Fibroblast of pulmonary artery (primary cell): ENCODE measurements around the gene SLC38A11.
"Not testable (repeated sequence)": the region's sequence is repeated elsewhere in the genome, so short reads cannot be mapped to it uniquely, and the experiment has no call there.

Experiments
- DNase-seq: peaks from one replicate; pipeline ENCODE4 v3.0.0-alpha.2; 2010; ENCODE audit warnings: low read depth
- H3K4me3 ChIP-seq: replicated peaks from 2 replicates; pipeline ENCODE4 v1.5.1; 2011; ENCODE audit warnings: low read depth, mild to moderate bottlenecking, control low read depth, low read length, moderate library complexity
- TF ChIP-seq, protein P1 (sequence below): IDR thresholded peaks from 2 replicates; pipeline ENCODE4 v1.5.1; 2011; ENCODE audit warnings: mild to moderate bottlenecking, control low read depth, low read length, inconsistent platforms; ENCODE audit errors: missing control alignments

The SLC38A11 gene, protein sequence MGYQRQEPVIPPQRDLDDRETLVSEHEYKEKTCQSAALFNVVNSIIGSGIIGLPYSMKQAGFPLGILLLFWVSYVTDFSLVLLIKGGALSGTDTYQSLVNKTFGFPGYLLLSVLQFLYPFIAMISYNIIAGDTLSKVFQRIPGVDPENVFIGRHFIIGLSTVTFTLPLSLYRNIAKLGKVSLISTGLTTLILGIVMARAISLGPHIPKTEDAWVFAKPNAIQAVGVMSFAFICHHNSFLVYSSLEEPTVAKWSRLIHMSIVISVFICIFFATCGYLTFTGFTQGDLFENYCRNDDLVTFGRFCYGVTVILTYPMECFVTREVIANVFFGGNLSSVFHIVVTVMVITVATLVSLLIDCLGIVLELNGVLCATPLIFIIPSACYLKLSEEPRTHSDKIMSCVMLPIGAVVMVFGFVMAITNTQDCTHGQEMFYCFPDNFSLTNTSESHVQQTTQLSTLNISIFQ

DNA sequence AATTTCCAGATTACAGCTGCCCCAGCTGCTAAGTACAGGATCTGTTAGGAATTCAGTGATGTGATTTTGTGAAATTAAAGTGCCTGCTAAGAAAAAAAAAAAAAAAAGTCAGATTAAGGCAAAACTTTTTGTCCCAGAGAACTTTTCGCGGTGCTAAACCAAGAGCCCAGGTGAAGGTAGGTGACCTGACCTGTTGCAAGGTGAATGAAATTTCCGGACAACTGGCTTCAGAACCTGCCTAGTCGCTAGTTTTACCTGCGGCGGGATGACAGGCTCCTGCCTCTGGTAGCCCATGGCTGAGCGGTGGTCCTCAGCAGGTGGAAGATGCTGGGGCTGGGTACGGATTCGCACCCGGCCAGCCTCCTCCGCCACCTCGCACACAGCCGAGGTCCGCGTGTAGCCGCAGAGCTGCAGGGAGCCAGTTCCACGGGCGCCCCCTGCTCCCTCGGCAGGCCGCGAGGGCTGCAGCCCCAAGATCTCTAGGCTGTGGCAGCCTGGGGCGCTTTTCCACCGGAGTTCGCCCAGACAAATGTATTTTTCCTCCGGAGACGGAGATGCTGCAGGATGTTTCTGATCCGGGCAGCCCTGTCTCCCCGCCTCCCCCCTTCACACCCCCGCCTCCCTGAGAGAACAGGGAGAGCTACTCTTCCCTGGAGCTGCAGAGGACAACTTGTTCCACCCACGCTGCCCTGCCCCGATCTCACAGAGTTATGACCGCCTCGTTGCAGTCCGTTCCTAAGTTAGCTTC, at the start of gene SLC38A11:
Gene SLC38A11 (minus strand): TSS at position 572 of the 748 bp plus-strand sequence. CDS start 278 bp downstream, at position 294.
- H3K4me3 ChIP-seq = peak within 1 kb of the TSS; percentile 36
- TF ChIP-seq, protein P1, sequence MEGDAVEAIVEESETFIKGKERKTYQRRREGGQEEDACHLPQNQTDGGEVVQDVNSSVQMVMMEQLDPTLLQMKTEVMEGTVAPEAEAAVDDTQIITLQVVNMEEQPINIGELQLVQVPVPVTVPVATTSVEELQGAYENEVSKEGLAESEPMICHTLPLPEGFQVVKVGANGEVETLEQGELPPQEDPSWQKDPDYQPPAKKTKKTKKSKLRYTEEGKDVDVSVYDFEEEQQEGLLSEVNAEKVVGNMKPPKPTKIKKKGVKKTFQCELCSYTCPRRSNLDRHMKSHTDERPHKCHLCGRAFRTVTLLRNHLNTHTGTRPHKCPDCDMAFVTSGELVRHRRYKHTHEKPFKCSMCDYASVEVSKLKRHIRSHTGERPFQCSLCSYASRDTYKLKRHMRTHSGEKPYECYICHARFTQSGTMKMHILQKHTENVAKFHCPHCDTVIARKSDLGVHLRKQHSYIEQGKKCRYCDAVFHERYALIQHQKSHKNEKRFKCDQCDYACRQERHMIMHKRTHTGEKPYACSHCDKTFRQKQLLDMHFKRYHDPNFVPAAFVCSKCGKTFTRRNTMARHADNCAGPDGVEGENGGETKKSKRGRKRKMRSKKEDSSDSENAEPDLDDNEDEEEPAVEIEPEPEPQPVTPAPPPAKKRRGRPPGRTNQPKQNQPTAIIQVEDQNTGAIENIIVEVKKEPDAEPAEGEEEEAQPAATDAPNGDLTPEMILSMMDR = no peak

DNA sequence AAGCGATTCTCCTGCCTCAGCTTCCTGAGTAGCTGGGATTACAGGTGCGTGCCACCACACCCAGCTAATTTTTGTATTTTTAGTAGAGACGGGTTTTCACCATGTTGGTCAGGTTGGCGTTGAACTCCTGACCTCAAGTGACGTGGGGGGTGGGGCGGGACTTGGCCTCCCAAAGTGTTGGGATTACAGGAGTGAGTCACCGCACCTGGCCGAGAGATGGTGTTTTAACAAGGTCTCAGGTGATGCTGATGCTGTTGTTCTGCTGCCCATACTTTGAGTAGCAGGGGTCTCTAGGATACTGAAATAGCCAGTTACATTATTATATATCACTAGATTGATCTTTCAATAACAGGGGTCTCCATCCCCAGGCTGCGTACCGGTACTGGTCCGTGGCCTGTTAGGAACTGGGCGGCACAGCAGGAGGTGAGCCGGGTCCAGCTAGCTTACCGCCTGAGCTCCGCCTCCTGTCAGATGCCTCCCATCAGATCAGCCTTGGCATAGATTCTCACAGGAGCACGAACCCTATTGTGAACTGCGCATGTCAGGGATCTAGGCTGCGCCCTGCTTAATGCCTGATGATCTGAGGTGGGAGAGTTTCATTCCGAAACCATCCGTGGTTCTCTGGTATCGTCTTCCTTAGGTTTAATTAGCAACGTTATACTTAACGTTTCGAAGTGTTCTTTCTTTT, 48.3 kb upstream of the SLC38A11 start:
- DNase-seq = no peak
- H3K4me3 ChIP-seq = no peak overlapping the region
- TF ChIP-seq, protein P1 = no peak

More for the DNA sequence above, at the start of gene SLC38A11:
- peak; percentile 8 for DNase-seq

DNA sequence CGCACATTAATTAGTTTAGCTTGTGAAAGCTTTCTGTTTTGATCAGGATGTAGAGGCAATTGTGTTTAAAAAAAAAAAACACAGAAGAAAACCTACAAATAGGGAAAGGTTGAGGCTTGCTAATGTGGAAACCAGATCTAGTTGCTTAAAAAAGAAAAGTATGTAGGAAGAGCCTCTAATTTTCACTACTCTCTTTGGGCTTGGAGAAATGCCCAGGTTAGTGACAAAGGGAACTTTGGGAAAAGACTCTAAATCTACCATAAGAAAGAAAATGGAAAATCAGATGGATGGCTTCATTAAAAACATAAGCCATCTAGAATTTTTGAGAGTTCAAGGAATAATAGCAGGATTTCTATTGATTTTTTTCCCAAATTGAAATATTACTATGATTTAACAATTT, 47.3 kb upstream of the SLC38A11 start:
- H3K4me3 ChIP-seq = no peak overlapping the region
- TF ChIP-seq, protein P1 = no peak
- DNase-seq = no peak

DNA sequence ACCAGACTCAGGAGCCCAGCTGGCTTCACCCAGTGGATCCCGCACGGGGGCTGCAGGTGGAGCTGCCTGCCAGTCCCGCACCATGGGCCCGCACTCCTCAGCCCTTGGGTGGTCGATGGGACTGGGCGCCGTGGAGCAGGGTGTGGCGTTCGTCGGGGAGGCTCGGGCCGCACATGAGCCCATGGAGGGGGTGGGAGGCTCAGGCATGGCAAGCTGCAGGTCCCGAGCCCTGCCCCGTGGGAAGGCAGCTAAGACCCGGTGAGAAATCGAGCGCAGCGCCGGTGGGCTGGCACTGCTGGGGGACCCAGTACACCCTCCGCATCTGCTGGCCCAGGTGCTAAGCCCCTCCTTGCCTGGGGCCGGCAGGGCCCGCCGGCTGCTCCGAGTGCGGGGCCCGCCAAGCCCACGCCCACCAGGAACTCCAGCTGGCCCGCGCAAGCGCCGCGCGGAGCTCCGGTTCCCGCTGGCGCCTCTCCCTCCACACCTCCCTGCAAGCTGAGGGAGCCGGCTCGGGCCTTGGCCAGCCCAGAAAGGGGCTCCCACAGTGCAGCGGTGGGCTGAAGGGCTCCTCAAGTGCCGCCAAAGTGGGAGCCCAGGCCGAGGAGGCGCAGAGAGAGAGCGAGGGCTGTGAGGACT, 39.5 kb upstream of the SLC38A11 start:
- not testable (repeated sequence) for DNase-seq, H3K4me3 ChIP-seq

DNA sequence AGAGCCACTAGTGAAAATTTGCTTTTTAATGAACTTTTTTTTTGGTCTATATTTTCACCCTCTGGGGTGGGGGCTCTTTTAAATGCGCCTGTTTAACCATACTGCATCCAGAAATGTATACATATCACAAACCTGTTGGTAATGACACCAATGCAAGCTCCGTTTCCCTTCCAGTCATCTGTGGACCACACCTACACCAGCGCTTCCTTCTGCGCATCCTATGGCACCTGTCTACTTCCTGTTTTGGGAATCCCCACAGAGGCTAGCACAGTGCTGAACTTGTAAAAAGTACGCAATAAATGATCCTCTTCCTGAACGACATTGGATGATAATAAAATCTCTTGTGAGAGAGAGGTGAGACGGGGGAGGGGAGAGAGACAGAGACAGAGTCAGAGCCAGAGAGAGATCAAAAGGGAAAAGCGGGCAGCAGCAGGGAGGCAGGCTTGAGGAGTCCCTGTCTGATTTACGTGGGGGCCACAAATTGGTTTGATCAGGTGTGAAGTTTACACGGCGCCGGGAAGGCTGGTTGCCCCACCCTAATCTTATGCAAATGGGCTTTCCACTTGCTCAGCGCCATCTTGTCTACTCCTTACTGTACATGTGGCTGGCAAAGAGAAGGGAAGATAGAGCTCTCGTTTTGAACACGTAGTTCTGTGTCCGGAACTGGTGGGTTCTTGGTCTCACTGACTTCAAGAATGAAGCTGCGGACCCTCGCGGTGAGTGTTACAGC, 38.1 kb upstream of the SLC38A11 start:
- TF ChIP-seq, protein P1 = no peak
- DNase-seq = no peak
- no peak overlapping the region for H3K4me3 ChIP-seq

DNA sequence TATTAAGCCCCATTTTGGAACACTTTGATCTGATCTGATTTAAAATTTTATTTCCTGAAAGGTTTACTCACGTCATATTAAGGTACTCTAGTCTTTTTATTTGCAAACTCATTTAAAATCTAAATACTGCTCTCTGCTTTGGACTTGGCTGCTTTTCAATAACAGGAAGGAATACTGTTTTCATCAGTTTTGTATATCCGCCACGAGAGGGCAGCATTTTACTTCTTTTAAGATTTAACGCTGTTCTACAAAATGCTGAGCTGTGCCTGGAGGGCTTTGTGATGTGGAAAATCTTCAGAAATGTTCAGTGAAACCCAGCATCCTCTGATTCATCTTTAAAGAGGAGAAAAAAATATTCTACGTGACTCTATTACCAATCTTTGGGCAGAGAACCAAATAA, 37.5 kb upstream of the SLC38A11 start:
- TF ChIP-seq, protein P1 = peak; percentile 49
- DNase-seq = peak; percentile 85
- no peak overlapping the region for H3K4me3 ChIP-seq

DNA sequence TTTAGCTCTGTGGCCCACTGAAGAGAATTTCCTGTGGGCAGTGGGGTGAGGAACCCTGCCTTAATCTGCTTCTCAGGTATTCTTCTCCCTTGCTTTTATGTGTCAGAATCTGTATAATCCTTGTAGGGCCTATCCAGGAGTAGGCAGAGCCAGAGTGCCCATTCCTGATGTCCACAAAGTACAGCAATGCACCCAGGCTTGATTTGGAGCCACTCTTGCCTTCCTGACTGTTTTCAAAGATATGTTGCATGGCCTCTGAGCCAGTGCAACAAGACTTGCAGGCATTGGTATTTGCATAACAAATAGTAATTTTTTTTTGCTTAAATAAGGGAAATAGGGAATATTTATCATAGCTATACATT, 36.7 kb upstream of the SLC38A11 start:
- not testable (repeated sequence) for DNase-seq, H3K4me3 ChIP-seq

DNA sequence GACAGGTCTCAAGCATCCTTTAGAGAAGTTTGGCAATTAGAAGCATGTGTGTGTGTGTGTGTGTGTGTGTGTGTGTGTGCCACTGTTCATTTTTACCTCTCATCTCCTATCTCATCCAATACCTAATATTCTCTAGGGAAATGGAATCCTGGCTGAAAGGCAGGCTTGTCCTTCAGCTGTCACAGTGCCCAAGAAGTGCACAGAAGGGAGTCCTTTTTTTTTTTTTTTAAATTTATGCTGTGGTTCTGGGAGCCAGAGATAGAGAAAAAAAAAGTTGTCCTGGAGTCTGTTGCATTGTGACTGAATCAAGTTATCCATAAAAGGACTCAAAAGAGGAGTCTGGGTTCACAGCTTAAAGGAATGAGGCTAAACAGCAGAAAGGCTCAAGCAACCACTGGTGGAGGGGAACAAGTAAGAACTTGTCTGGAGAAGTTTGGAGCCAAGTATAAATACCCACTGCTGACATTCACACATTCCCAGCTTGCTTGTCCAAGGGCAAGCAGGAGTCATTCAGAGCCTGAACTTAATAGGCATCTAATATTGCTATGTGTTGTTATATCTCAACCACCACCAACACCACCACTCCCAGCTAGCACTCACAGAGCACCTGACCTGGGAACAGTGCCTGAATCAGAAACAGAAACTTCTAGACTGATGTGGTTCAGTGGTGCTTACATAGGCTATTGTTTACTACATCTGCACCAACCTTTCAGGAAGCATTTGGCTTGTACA, 36.2 kb upstream of the SLC38A11 start:
- not testable (repeated sequence) for DNase-seq, H3K4me3 ChIP-seq

DNA sequence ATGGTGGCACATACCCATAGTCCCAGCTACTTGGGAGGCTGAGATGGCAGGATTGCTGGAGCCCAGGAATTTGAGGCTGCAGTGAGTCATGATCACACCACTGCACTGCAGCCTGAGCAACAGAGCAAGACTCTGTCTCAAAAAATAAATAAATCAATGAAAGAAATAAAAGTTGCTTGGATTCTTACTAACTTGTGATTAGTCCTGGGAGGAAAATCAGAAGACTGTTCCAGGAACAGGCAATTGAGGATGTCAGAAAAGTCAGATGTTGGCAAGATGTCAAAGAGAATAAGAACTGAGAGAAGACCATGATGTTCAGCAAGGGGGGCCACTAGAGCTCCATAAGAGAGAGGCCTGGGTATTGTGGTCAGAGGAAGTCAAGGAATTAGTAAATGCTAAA, 35.6 kb upstream of the SLC38A11 start:
- H3K4me3 ChIP-seq = not testable (repeated sequence)
- peak; percentile 35 for DNase-seq

DNA sequence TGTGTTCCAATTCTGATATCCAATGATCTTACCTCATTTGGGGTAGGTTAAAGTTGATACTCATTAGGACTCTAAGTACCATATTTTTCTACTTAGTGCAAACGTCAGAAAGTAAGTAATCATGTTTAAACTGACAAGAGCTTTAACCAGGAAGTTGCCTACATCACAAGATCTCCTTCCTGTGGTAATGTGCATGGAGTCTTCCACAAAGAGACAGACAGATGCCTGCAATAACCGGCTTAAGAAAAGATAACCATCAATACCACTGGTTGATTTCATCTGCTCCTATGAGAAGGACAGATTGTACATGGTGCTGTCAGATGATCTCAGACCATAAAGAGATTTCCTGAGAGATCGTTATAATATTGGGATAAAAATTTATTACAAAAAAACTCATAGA, 33.5 kb upstream of the SLC38A11 start:
- not testable (repeated sequence) for H3K4me3 ChIP-seq, DNase-seq

DNA sequence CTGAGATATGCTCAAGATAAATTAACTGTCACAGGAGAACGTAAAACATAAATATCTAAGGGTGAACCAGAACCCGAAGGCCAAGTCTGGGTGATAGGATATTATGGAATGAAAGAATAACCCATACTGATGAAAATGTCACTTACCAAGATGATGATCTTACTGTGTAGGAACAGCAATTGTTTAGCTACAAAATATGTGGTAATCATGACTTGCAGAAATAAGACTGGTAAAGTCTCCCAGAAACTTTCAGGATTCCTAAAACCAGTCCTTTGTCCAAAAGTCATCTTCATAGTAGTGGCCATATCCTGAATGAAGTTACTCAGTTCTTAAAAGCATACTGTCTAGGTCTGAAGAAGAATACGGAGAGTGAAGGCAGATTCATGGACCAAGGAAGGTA, 30.7 kb upstream of the SLC38A11 start:
- not testable (repeated sequence) for H3K4me3 ChIP-seq, DNase-seq
